H9 (cell line): ENCODE results near the gene PCSK1. TPM values are rescaled to one million over a fixed set of nuclear protein-coding genes. Genes with fewer than 3 reads are reported as not detected.

Experiments
- DNase-seq: peaks from one replicate; pipeline ENCODE4 v3.0.0-alpha.2; 2017
- H2AFZ ChIP-seq: one replicate; pipeline ENCODE4 v1.6.1; 2013; ENCODE audit warnings: mild to moderate bottlenecking, low read length, control low read depth, moderate library complexity
- H2AK5ac ChIP-seq: 2 replicates; pipeline ENCODE4 v1.6.1; 2013; ENCODE audit warnings: low read length, control low read depth, mixed read lengths; ENCODE audit not compliant: insufficient read length
- H2BK120ac ChIP-seq: one replicate; pipeline ENCODE4 v1.6.1; 2013; ENCODE audit warnings: low read depth, mild to moderate bottlenecking, low read length, control low read depth, inconsistent platforms; ENCODE audit not compliant: poor library complexity, severe bottlenecking
- H2BK12ac ChIP-seq: 2 replicates; pipeline ENCODE4 v1.6.1; 2013; ENCODE audit warnings: low read length, control low read depth, mixed read lengths, low read depth; ENCODE audit not compliant: insufficient read length
- H2BK15ac ChIP-seq: 2 replicates; pipeline ENCODE4 v1.6.1; 2013; ENCODE audit warnings: low read depth, low read length, control low read depth
- H2BK20ac ChIP-seq: one replicate; pipeline ENCODE4 v1.6.1; 2013; ENCODE audit warnings: low read depth, mild to moderate bottlenecking, low read length, control low read depth, inconsistent platforms; ENCODE audit not compliant: poor library complexity, severe bottlenecking
- H2BK5ac ChIP-seq: 2 replicates; pipeline ENCODE4 v1.6.1; 2013; ENCODE audit warnings: low read length, control low read depth, mixed read lengths; ENCODE audit not compliant: insufficient read length
- H3K14ac ChIP-seq: 2 replicates; pipeline ENCODE4 v1.6.1; 2013; ENCODE audit warnings: low read length, control low read depth; ENCODE audit not compliant: insufficient read depth
- H3K18ac ChIP-seq: 2 replicates; pipeline ENCODE4 v1.6.1; 2013; ENCODE audit warnings: low read depth, mild to moderate bottlenecking, mixed read lengths, low read length, control low read depth; ENCODE audit not compliant: insufficient read length
- H3K23ac ChIP-seq: 2 replicates; pipeline ENCODE4 v1.6.1; 2013; ENCODE audit warnings: low read length, control low read depth, mixed read lengths, low read depth; ENCODE audit not compliant: insufficient read length
- H3K23me2 ChIP-seq: 2 replicates; pipeline ENCODE4 v1.6.1; 2013; ENCODE audit warnings: low read depth, mild to moderate bottlenecking, mixed read lengths, low read length, control low read depth; ENCODE audit not compliant: insufficient read length, poor library complexity, severe bottlenecking
- H3K27ac ChIP-seq: 2 replicates; pipeline ENCODE4 v1.5.1; 2013; ENCODE audit warnings: low read length, control low read depth, mixed read lengths, low read depth; ENCODE audit not compliant: insufficient read length
- H3K27me3 ChIP-seq: 2 replicates; pipeline ENCODE4 v1.6.1; 2013; ENCODE audit warnings: low read length, control low read depth, inconsistent platforms; ENCODE audit not compliant: insufficient read depth
- H3K4ac ChIP-seq: 2 replicates; pipeline ENCODE4 v1.6.1; 2013; ENCODE audit warnings: low read depth, mild to moderate bottlenecking, control low read depth, inconsistent platforms, low read length, moderate library complexity
- H3K4me1 ChIP-seq: 2 replicates; pipeline ENCODE4 v1.6.1; 2013; ENCODE audit warnings: low read length, control low read depth, inconsistent platforms; ENCODE audit not compliant: insufficient read depth
- H3K4me2 ChIP-seq: 2 replicates; pipeline ENCODE4 v1.6.1; 2013; ENCODE audit warnings: low read length, control low read depth, mixed read lengths; ENCODE audit not compliant: insufficient read length, insufficient read depth
- H3K56ac ChIP-seq: 2 replicates; pipeline ENCODE4 v1.6.1; 2013; ENCODE audit warnings: low read depth, mild to moderate bottlenecking, mixed read lengths, low read length, control low read depth; ENCODE audit not compliant: insufficient read length
- H3K79me1 ChIP-seq: 2 replicates; pipeline ENCODE4 v1.6.1; 2013; ENCODE audit warnings: low read depth, mild to moderate bottlenecking, moderate library complexity, low read length, control low read depth, inconsistent platforms; ENCODE audit not compliant: insufficient read depth, poor library complexity, severe bottlenecking
- H3K79me2 ChIP-seq: 2 replicates; pipeline ENCODE4 v1.6.1; 2013; ENCODE audit warnings: low read length, control low read depth, inconsistent platforms; ENCODE audit not compliant: insufficient read depth
- H3K9ac ChIP-seq: 2 replicates; pipeline ENCODE4 v1.6.1; 2013; ENCODE audit warnings: low read length, control low read depth, mixed read lengths; ENCODE audit not compliant: insufficient read length; ENCODE audit errors: extremely low read depth
- H3K9me3 ChIP-seq: one replicate; pipeline ENCODE4 v1.6.1; 2013; ENCODE audit warnings: low read depth, low read length, inconsistent platforms; ENCODE audit not compliant: control insufficient read depth
- H3T11ph ChIP-seq: one replicate; pipeline ENCODE4 v1.6.1; 2013; ENCODE audit warnings: mild to moderate bottlenecking, low read length, control low read depth, inconsistent platforms
- H4K20me1 ChIP-seq: one replicate; pipeline ENCODE4 v1.6.1; 2013; ENCODE audit not compliant: control insufficient read depth, insufficient read length, insufficient read depth
- H4K5ac ChIP-seq: 2 replicates; pipeline ENCODE4 v1.6.1; 2013; ENCODE audit warnings: low read depth, mild to moderate bottlenecking, mixed read lengths, low read length, control low read depth; ENCODE audit not compliant: insufficient read length
- H4K8ac ChIP-seq: replicated peaks from 2 replicates; pipeline ENCODE4 v1.6.1; 2013; ENCODE audit warnings: low read length, control low read depth, mixed read lengths, low read depth; ENCODE audit not compliant: insufficient read length
- H4K91ac ChIP-seq: 2 replicates; pipeline ENCODE4 v1.6.1; 2013; ENCODE audit warnings: low read depth, mild to moderate bottlenecking, moderate library complexity, mixed read lengths, low read length, control low read depth; ENCODE audit not compliant: insufficient read length
- H3K27ac Mint-ChIP-seq, 3 experiments: 2 replicates in 2 of 3; 3 replicates in 1 of 3; pipeline ENCODE4 v1.8.0; 2020 to 2021; ENCODE audit warnings: mixed read lengths in 3 of 3, mild to moderate bottlenecking in 1 of 3, moderate library complexity in 1 of 3
- H3K27me3 Mint-ChIP-seq: 2 replicates; pipeline ENCODE4 v1.8.0; 2021; ENCODE audit warnings: low read depth, mild to moderate bottlenecking, moderate library complexity, mixed read lengths
- H3K36me3 Mint-ChIP-seq, 3 experiments: 2 replicates in 2 of 3; 3 replicates in 1 of 3; pipeline ENCODE4 v1.8.0; 2020 to 2021; ENCODE audit warnings: low read depth in 3 of 3, mixed read lengths in 3 of 3; ENCODE audit not compliant: insufficient read depth in 1 of 3
- H3K4me1 Mint-ChIP-seq, 2 experiments: 2 replicates each; pipeline ENCODE4 v1.8.0; 2020; ENCODE audit warnings: mixed read lengths in 2 of 2
- H3K4me3 Mint-ChIP-seq, 2 experiments: 2 replicates in 1 of 2; 3 replicates in 1 of 2; pipeline ENCODE4 v1.8.0; 2020 to 2021; ENCODE audit warnings: mild to moderate bottlenecking in 2 of 2, mixed read lengths in 2 of 2, moderate library complexity in 1 of 2
- H3K9me3 Mint-ChIP-seq, 2 experiments: 2 replicates in 1 of 2; 3 replicates in 1 of 2; pipeline ENCODE4 v1.8.0; 2020; ENCODE audit warnings: mild to moderate bottlenecking in 2 of 2, mixed read lengths in 2 of 2, moderate library complexity in 1 of 2
- WGBS: extraction: QIAGEN DNeasy Blood & Tissue Kit; methylation state at CpG from one replicate; pipeline ENCODE4 v1.1.7; 2013; ENCODE audit warnings: missing lambda C conversion rate, low lambda C conversion rate, mixed read lengths; ENCODE audit not compliant: insufficient read length; ENCODE audit errors: extremely low coverage; 5-methylcytosine and 5-hydroxymethylcytosine counted together
- total RNA-seq: library from RNA; stranded (reverse); gene quantifications from 2 replicates; pipeline ENCODE4 v1.2.1, GENCODE V29; 2021
- TF ChIP-seq, protein P1 (sequence below): fragments of 200-600 bp; sonication (generic); conservative IDR thresholded peaks from 3 replicates; pipeline ENCODE4 v1.8.0; 2021; ENCODE audit warnings: antibody characterized with exemption, mild to moderate bottlenecking

Gene PCSK1
- total RNA-seq, 1 experiment from 2014 or later: 2.9 TPM

- peak overlapping the region in 1 of 3 experiments; percentile 34; a peak in 2 of 7 replicates for H3K27ac Mint-ChIP-seq
- Histone ChIP-seq H3K79me1 (no peaks in the 10 kb centered on the region), H2AK5ac (no peak overlapping the region), H4K20me1 (no peaks in the 10 kb centered on the region), H2BK12ac (no peak overlapping the region), H3K27ac (no peak overlapping the region), H4K91ac (no peak overlapping the region), H3K9me3 (no peaks in the 10 kb centered on the region), H2BK5ac (no peak overlapping the region), H3K14ac (no peak overlapping the region), H3T11ph (no peak overlapping the region), H3K9ac (no peak overlapping the region), H3K4me2 (no peak overlapping the region), H3K18ac (no peak overlapping the region), H4K8ac (no peak overlapping the region), H3K79me2 (no peaks in the 10 kb centered on the region), H2AFZ (no peak overlapping the region), H3K4ac (no peak overlapping the region), H3K23ac (no peak overlapping the region), H3K23me2 (no peaks in the 10 kb centered on the region), H3K27me3 (no peaks in the 10 kb centered on the region), H4K5ac (no peak overlapping the region), H2BK15ac (no peak overlapping the region), H2BK120ac (no peak overlapping the region), H2BK20ac (no peak overlapping the region), H3K4me1 (no peaks in the 10 kb centered on the region), H3K56ac (no peak overlapping the region)
- no peaks in the 10 kb centered on the region for H3K9me3 Mint-ChIP-seq
- H3K36me3 Mint-ChIP-seq: no peaks in the 10 kb centered on the region
- no peak overlapping the region for H3K4me3 Mint-ChIP-seq
- no peak for DNase-seq
- no CpG with 5 or more reads among the region's 3 CpGs for WGBS
- TF ChIP-seq, protein P1, sequence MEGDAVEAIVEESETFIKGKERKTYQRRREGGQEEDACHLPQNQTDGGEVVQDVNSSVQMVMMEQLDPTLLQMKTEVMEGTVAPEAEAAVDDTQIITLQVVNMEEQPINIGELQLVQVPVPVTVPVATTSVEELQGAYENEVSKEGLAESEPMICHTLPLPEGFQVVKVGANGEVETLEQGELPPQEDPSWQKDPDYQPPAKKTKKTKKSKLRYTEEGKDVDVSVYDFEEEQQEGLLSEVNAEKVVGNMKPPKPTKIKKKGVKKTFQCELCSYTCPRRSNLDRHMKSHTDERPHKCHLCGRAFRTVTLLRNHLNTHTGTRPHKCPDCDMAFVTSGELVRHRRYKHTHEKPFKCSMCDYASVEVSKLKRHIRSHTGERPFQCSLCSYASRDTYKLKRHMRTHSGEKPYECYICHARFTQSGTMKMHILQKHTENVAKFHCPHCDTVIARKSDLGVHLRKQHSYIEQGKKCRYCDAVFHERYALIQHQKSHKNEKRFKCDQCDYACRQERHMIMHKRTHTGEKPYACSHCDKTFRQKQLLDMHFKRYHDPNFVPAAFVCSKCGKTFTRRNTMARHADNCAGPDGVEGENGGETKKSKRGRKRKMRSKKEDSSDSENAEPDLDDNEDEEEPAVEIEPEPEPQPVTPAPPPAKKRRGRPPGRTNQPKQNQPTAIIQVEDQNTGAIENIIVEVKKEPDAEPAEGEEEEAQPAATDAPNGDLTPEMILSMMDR: no peak
- H3K4me1 Mint-ChIP-seq: peaks cover 5 to 10% of the 10 kb centered on the region in 2 experiments; a peak in 3 of 4 replicates
- no peaks in the 10 kb centered on the region for H3K27me3 Mint-ChIP-seq
Measured at GRCh38 chr5:96412868-96413449, 20.1 kb downstream of the PCSK1 start.
